SK-N-SH (cell line): ENCODE measurements around the gene DLAT. TPM values are rescaled to one million over a fixed set of nuclear protein-coding genes. Genes with fewer than 3 reads are reported as not detected.

Experiments used
- polyA plus RNA-seq, 3 experiments: library from polyadenylated mRNA; depleted of rRNA; stranded (reverse); fragments of >200 nt; gene quantifications; 2 replicates each; pipeline ENCODE4 v1.2.3, GENCODE V29; 2012
- small RNA-seq, 7 experiments: library from RNA; depleted of rRNA; stranded (forward); fragments of <200 nt; gene quantifications; one replicate each; pipeline ENCODE3, GENCODE V24; 2012

Gene DLAT
- polyA plus RNA-seq, 1 of the 3 experiments (the other 2 are of a cell fraction), result 14.4 TPM

Small RNAs within 50 kb of the gene (small RNA-seq; reads per million reads assigned to genes)
- gene AP000907.3, result 0 reads per million in 7 experiments
- gene RNU6-893P, result 0 to 0.06 (median 0) reads per million in 7 experiments

Other genes starting within 250 kb of the DLAT start
- 17.9 and 23.4 TPM in 2 replicates for gene ALG9, start 153.8 kb upstream of the DLAT start, polyA plus RNA-seq (2012; rRNA removed)
- 2.8 and 3.2 TPM in 2 replicates for gene FDXACB1, start 146.2 kb upstream of the DLAT start, polyA plus RNA-seq (2012; rRNA removed)
- gene CFAP68, start 145.9 kb upstream of the DLAT start, polyA plus RNA-seq (2012; rRNA removed), result 36.7 and 61.2 TPM in 2 replicates
- 0.92 and 1.5 TPM in 2 replicates for gene CRYAB, start 113.6 kb upstream of the DLAT start, polyA plus RNA-seq (2012; rRNA removed)
- gene HSPB2, start 112.7 kb upstream of the DLAT start, polyA plus RNA-seq (2012; rRNA removed), result not detected in 2 replicates
- gene C11orf52, start 106.5 kb upstream of the DLAT start, polyA plus RNA-seq (2012; rRNA removed), result not detected in 2 replicates
- gene DIXDC1, start 88.1 kb upstream of the DLAT start, polyA plus RNA-seq (2012; rRNA removed), result 5.3 and 6.8 TPM in 2 replicates
- 0.97 and 2.0 TPM in 2 replicates for gene PIH1D2, start 48.6 kb downstream of the DLAT start, polyA plus RNA-seq (2012; rRNA removed)
- 9.2 and 13.1 TPM in 2 replicates for gene NKAPD1, start 48.9 kb downstream of the DLAT start, polyA plus RNA-seq (2012; rRNA removed)
- gene TIMM8B, start 61.3 kb downstream of the DLAT start, polyA plus RNA-seq (2012; rRNA removed), result 156 and 188 TPM in 2 replicates
- gene SDHD, start 61.5 kb downstream of the DLAT start, polyA plus RNA-seq (2012; rRNA removed), result 169 and 192 TPM in 2 replicates
- 0.28 TPM in 1 of 2 replicates, not detected in the other for gene IL18, start 138.7 kb downstream of the DLAT start, polyA plus RNA-seq (2012; rRNA removed)
- gene TEX12, start 142.0 kb downstream of the DLAT start, polyA plus RNA-seq (2012; rRNA removed), result 0.15 TPM in 1 of 2 replicates, not detected in the other
- 0.87 and 1.2 TPM in 2 replicates for gene BCO2, start 150.1 kb downstream of the DLAT start, polyA plus RNA-seq (2012; rRNA removed)
- gene PTS, start 201.0 kb downstream of the DLAT start, polyA plus RNA-seq (2012; rRNA removed), result 50.0 and 54.0 TPM in 2 replicates
- gene PLET1, start 235.5 kb downstream of the DLAT start, polyA plus RNA-seq (2012; rRNA removed), result not detected in 2 replicates